ENCODE measurements around the gene STX5.

- no peak for TF ChIP-seq JUND (IDR thresholded peaks at IDR 0.05; ENCODE audit: borderline replicate concordance, low read depth, low read length)
- TF ChIP-seq JUND (tag; IDR thresholded peaks at IDR 0.05; ENCODE audit: borderline replicate concordance, low read depth, low read length) = no peak
- TF ChIP-seq FOXA3 (CRISPR knock-in tag; conservative IDR thresholded peaks at IDR 0.05 in 1 of 2, IDR thresholded peaks at IDR 0.05 in 1 of 2) = no peak
- no peak for TF ChIP-seq ZNF77 (CRISPR knock-in tag; IDR thresholded peaks at IDR 0.05)
- TF ChIP-seq NR2C2 (CRISPR knock-in tag; IDR thresholded peaks at IDR 0.05) = no peak
- no peak for TF ChIP-seq NR2C2 (tag; IDR thresholded peaks at IDR 0.05)
- no peak for TF ChIP-seq CAMTA2 (CRISPR knock-in tag; conservative IDR thresholded peaks at IDR 0.05)
- TF ChIP-seq JUN (IDR thresholded peaks at IDR 0.05; ENCODE audit: borderline replicate concordance, low read depth, low read length) = no peak
- no peak for TF ChIP-seq JUN (CRISPR knock-in tag; IDR thresholded peaks at IDR 0.05; ENCODE audit: borderline replicate concordance)
- TF ChIP-seq NFRKB (IDR thresholded peaks at IDR 0.05; ENCODE audit: low read depth) = no peak
- TF ChIP-seq TBL1XR1 (IDR thresholded peaks at IDR 0.05; ENCODE audit: low read length in 2 of 2) = no peak
- TF ChIP-seq CTCF (IDR thresholded peaks at IDR 0.05 in 2 of 3, conservative IDR thresholded peaks at IDR 0.05 in 1 of 3; ENCODE audit: insufficient read depth in 2 of 3, low read depth in 1 of 3, low read length in 3 of 3) = no peak
- no peak for TF ChIP-seq PCBP2 (IDR thresholded peaks at IDR 0.05; ENCODE audit: low read depth, low read length, poor library complexity, severe bottlenecking)
Measured at GRCh38 chr11:62775646-62776045, 56.2 kb downstream of the STX5 start.

All from K562 (cell line).